SK-N-MC (cell line): ENCODE measurements around the gene BCAS3.

Source experiments
- EZH2 ChIP-seq: fragments of 200-600 bp; sonication (generic); IDR thresholded peaks from one replicate; pipeline ENCODE4 v1.6.1; 2017; ENCODE audit warnings: antibody characterized with exemption
- FOXP2 ChIP-seq: optimal IDR thresholded peaks from 2 replicates; pipeline ENCODE3; 2011; ENCODE audit warnings: mild to moderate bottlenecking, moderate library complexity; ENCODE audit not compliant: insufficient read depth; ENCODE audit errors: extremely low read length, control extremely low read depth
- POLR2AphosphoS5 ChIP-seq: IDR thresholded peaks from 2 replicates; pipeline ENCODE4 v1.6.1; 2012; ENCODE audit warnings: mild to moderate bottlenecking, low read depth, low read length, borderline replicate concordance

GRCh38 chr17:60995680-60996079, 318.0 kb downstream of the BCAS3 start:
- TF ChIP-seq EZH2 (no peak), POLR2AphosphoS5 (no peak), FOXP2 (no peak)
